GM10248 (cell line): ENCODE data around the gene CCL24.
"Not testable (repeated sequence)": the region's sequence is repeated elsewhere in the genome, so short reads cannot be mapped to it uniquely, and the experiment has no call there.

Experiments used
- CTCF ChIA-PET: fragments of 300-600 bp; sonication (Branson Sonifier 250); formaldehyde crosslinking; extraction: SDS; loops from one replicate; lab custom pipeline; 2021; ENCODE audit warnings: antibody characterized with exemption; lab: Yijun Ruan, JAX
- POLR2A ChIA-PET: fragments of 350-650 bp; sonication (Branson Sonifier 250); formaldehyde crosslinking; extraction: SDS; loops from one replicate; lab custom pipeline; 2020; ENCODE audit warnings: antibody characterized with exemption; lab: Yijun Ruan, JAX
- DNase-seq: peaks from one replicate; pipeline ENCODE4 v3.0.0; 2012; ENCODE audit errors: extremely low spot score
- CTCF ChIP-seq: IDR thresholded peaks from 2 replicates; pipeline ENCODE4 v1.5.1; 2012; ENCODE audit warnings: mild to moderate bottlenecking, low read depth; ENCODE audit errors: extremely low read depth, missing control alignments, control extremely low read depth

CCL24 gene

GRCh38 chr7:75772081-75773077, 41.2 kb downstream of the CCL24 start, which contains the start of gene CCL26:
Gene CCL26, minus strand, starts transcription at chr7:75772211. Its CDS starts 35 bp downstream, at chr7:75772176.
- TF ChIP-seq CTCF = no peak
- POLR2A ChIA-PET = interaction anchor here (0.7 kb wide), 1 partner anchor 300 kb away, joined by 3 read pairs; no protein-coding TSS in a partner anchor
- DNase-seq = no peak
- CTCF ChIA-PET = interaction anchor here (4.9 kb wide), 1 partner anchor 11 kb away, joined by 29 read pairs; no protein-coding TSS in a partner anchor

- ChIA-PET CTCF (interaction anchor here (4.9 kb wide), 1 partner anchor 10 kb away, joined by 29 read pairs; no protein-coding TSS in a partner anchor), POLR2A (no interaction called here)
- TF ChIP-seq CTCF = no peak
- DNase-seq = no peak
These were observed 42.4 kb downstream of the CCL24 start for GRCh38 chr7:75771224-75771623.

GRCh38 chr7:75762350-75762917, 51.2 kb downstream of the CCL24 start:
- peak; percentile 80 for DNase-seq
- CTCF ChIA-PET = interaction anchor here (0.6 to 3.7 kb wide), 18 partner anchors 9 to 1361 kb away, joined by 3 to 29 read pairs (median 4); partner anchors contain the start of genes CCL24, CCL26 and HIP1
- peak; percentile 72 for TF ChIP-seq CTCF
- POLR2A ChIA-PET = no interaction called here

GRCh38 chr7:75761801-75762200, 51.8 kb downstream of the CCL24 start:
- POLR2A ChIA-PET, DNase-seq: not testable (repeated sequence)
- CTCF ChIA-PET = interaction anchor here (1.0 to 3.7 kb wide), 16 partner anchors 8 to 258 kb away, joined by 3 to 29 read pairs (median 6); partner anchors contain the start of genes CCL24, CCL26 and HIP1
